Sigmoid colon (tissue), 7 donors: ENCODE data around the gene RNASET2. TPM values are rescaled to one million over a fixed set of nuclear protein-coding genes. Genes with fewer than 3 reads are reported as not detected.

Experiments used
- DNase-seq: peaks from one replicate; pipeline ENCODE4 v3.0.0-alpha.2; 2019
- H3K27ac ChIP-seq, 4 donors: fragments of 200-600 bp; sonication (generic); one replicate each; pipeline ENCODE4 v1.5.1; 2016 to 2019; ENCODE audit warnings: mild to moderate bottlenecking in 1 of 4
- H3K27me3 ChIP-seq, 3 donors: fragments of 200-600 bp; sonication (generic); one replicate each; pipeline ENCODE4 v1.5.1; 2019; ENCODE audit warnings: mild to moderate bottlenecking in 1 of 3
- H3K36me3 ChIP-seq, 4 donors: fragments of 200-600 bp; sonication (generic); one replicate each; pipeline ENCODE4 v1.5.1; 2016 to 2019
- H3K4me1 ChIP-seq, 4 donors: fragments of 200-600 bp; sonication (generic); one replicate each; pipeline ENCODE4 v1.5.1; 2017 to 2019
- H3K4me3 ChIP-seq, 4 donors: fragments of 200-600 bp; sonication (generic); one replicate each; pipeline ENCODE4 v1.5.1; 2017 to 2019; ENCODE audit warnings: mild to moderate bottlenecking in 2 of 4, moderate library complexity in 1 of 4
- H3K9me3 ChIP-seq, 4 donors: fragments of 200-600 bp in 3 of 4; sonication (generic) in 3 of 4; one replicate each; pipeline versions ENCODE4 v1.5.1 to v1.6.1; 2013 to 2019
- CTCF ChIP-seq, 4 experiments: fragments of 450-650 bp in 3 of 4; fragments of 200-600 bp in 1 of 4; IDR thresholded peaks; one replicate each; pipeline ENCODE4 v1.5.1; 2016 to 2019; ENCODE audit warnings: antibody characterized with exemption in 4 of 4, mild to moderate bottlenecking in 3 of 4, moderate library complexity in 2 of 4
- EP300 ChIP-seq, 4 donors: sonication (generic); formaldehyde crosslinking; IDR thresholded peaks; one replicate each; pipeline ENCODE4 v1.6.1; 2017; ENCODE audit warnings: antibody characterized with exemption in 4 of 4
- POLR2A ChIP-seq, 2 donors: fragments of 450-650 bp; IDR thresholded peaks; one replicate each; pipeline ENCODE4 v1.6.1; 2016; ENCODE audit warnings: antibody characterized with exemption in 2 of 2, mild to moderate bottlenecking in 2 of 2, moderate library complexity in 2 of 2
- POLR2AphosphoS5 ChIP-seq, 4 donors: sonication (generic); formaldehyde crosslinking; IDR thresholded peaks; one replicate each; pipeline ENCODE4 v1.6.1; 2017; ENCODE audit warnings: antibody characterized with exemption in 4 of 4
- WGBS, 2 donors: extraction: QIAGEN DNeasy Blood & Tissue Kit; methylation state at CpG; one replicate each; pipeline ENCODE4 v1.1.7; 2013; 5-methylcytosine and 5-hydroxymethylcytosine counted together
- intact Hi-C: fragments of 100-400 bp; cut with DNase I; formaldehyde crosslinking; loops from one replicate; pipeline ENCODE4 v1.15.1; 2023
- polyA plus RNA-seq, 3 donors: library from polyadenylated mRNA; stranded (reverse); fragments of 200-250 nt; gene quantifications; one replicate each; pipeline ENCODE4 v1.2.3, GENCODE V29; 2013
- total RNA-seq, 4 donors: library from RNA; depleted of rRNA; stranded (reverse); fragments of >200 nt; gene quantifications; one replicate each; pipeline ENCODE4 v1.1.0, GENCODE V29; 2016
- donor health status: healthy with polysubstance abuse.
- donor health status: Bipolar disorder and iron deficiency.
- donor health status: healthy.

RNASET2 gene
- total and polyA plus RNA-seq, 7 donors: 35.4 to 83.9 (median 43.9) TPM

DNA sequence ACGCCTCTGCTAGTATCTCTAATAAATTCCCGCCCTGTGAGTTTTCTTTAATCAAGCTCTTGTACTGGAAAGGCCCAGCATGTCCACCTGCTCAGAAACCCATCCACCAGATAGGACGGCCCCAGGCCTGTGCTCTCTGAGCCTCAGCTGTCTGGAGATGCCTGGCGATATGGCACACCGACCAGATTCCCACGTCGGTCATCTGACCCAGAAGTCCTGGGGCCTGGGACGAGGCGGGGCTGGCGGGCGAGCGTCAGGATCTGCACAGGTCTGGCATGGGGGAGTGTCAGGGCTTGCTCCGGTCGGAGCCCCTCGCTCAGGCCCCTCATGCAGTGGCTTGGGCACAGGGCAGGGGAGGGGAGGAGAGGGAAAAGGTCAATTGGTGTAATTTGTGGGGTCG is 10.2 kb downstream of the RNASET2 start:
- peaks cover 0 to 35% (median 2%) of the 10 kb centered on the region in 4 donors for H3K36me3 ChIP-seq
- no peak overlapping the region for H3K4me3 ChIP-seq
- no peaks in the 10 kb centered on the region for H3K9me3 ChIP-seq
- H3K4me1 ChIP-seq: no peaks in the 10 kb centered on the region
- intact Hi-C loops: no loop called here
- H3K27me3 ChIP-seq: no peaks in the 10 kb centered on the region
- H3K27ac ChIP-seq: no peak overlapping the region
- no peak for DNase-seq
- TF ChIP-seq POLR2AphosphoS5 (IDR thresholded peaks at IDR 0.05): no peak
- TF ChIP-seq POLR2A (IDR thresholded peaks at IDR 0.05): no peak
- TF ChIP-seq EP300 (IDR thresholded peaks at IDR 0.05): no peak
- TF ChIP-seq CTCF (IDR thresholded peaks at IDR 0.05): no peak
- 96% methylated on average over 16 of the region's 16 CpGs for WGBS, 2 donors

GRCh38 chr6:166944666-166945256 is 11.6 kb downstream of the RNASET2 start:
- Histone ChIP-seq H3K4me3 (no peak overlapping the region), H3K9me3 (no peaks in the 10 kb centered on the region), H3K27me3 (no peaks in the 10 kb centered on the region), H3K4me1 (no peaks in the 10 kb centered on the region), H3K36me3 (peaks cover 0 to 25% (median 2%) of the 10 kb centered on the region in 4 donors), H3K27ac (no peak overlapping the region)
- TF ChIP-seq POLR2A (IDR thresholded peaks at IDR 0.05) (no peak), EP300 (IDR thresholded peaks at IDR 0.05) (no peak), CTCF (IDR thresholded peaks at IDR 0.05) (no peak), POLR2AphosphoS5 (IDR thresholded peaks at IDR 0.05) (no peak)
- intact Hi-C loops: no loop called here
- DNase-seq: no peak
- 79 to 88% methylated on average over 16 of the region's 16 CpGs for WGBS, 2 donors

GRCh38 chr6:166942393-166943168 is 13.8 kb downstream of the RNASET2 start:
- DNase-seq: no peak
- Histone ChIP-seq H3K9me3 (no peaks in the 10 kb centered on the region), H3K4me3 (no peak overlapping the region), H3K4me1 (no peaks in the 10 kb centered on the region), H3K27me3 (no peaks in the 10 kb centered on the region), H3K27ac (no peak overlapping the region), H3K36me3 (peaks cover 0 to 39% (median 7%) of the 10 kb centered on the region in 4 donors)
- intact Hi-C loops: no loop called here
- TF ChIP-seq CTCF (IDR thresholded peaks at IDR 0.05): no peak
- TF ChIP-seq EP300 (IDR thresholded peaks at IDR 0.05): no peak
- no peak for TF ChIP-seq POLR2A (IDR thresholded peaks at IDR 0.05)
- TF ChIP-seq POLR2AphosphoS5 (IDR thresholded peaks at IDR 0.05): no peak
- WGBS, 2 donors: 74 to 87% methylated on average over 14 of the region's 14 CpGs

DNA sequence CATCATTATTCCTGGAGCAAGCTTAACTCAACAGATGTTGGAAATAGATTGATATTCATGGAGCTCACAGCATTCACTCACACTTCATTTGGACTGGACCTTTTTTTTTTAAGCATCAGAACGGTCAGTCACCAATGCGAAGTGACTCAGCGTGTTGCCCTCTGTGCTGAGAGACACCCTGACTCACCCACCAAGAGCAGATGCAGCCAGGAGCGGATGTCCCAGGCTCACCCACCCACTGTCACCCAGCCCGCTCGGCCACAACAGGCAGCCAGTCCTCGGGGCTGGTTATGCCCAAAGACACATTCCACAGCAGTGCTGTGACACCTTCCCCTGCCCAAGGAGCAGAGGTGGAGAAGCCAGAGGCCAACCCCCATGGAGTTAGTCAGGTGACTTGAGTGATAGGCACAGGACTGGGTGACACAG is 15.7 kb downstream of the RNASET2 start:
- H3K27ac ChIP-seq: no peak overlapping the region
- no peak for DNase-seq
- H3K9me3 ChIP-seq: no peaks in the 10 kb centered on the region
- intact Hi-C loops: no loop called here
- 93 to 94% methylated on average over 7 of the region's 7 CpGs for WGBS, 2 donors
- H3K27me3 ChIP-seq: no peaks in the 10 kb centered on the region
- no peak overlapping the region for H3K4me3 ChIP-seq
- peaks cover 0 to 32% (median 6%) of the 10 kb centered on the region in 4 donors for H3K36me3 ChIP-seq
- TF ChIP-seq POLR2A (IDR thresholded peaks at IDR 0.05): no peak
- no peak for TF ChIP-seq POLR2AphosphoS5 (IDR thresholded peaks at IDR 0.05)
- no peak for TF ChIP-seq CTCF (IDR thresholded peaks at IDR 0.05)
- no peak for TF ChIP-seq EP300 (IDR thresholded peaks at IDR 0.05)
- no peaks in the 10 kb centered on the region for H3K4me1 ChIP-seq
